H9 (cell line): ENCODE measurements around the gene ERMAP. TPM values are rescaled to one million over a fixed set of nuclear protein-coding genes. Genes with fewer than 3 reads are reported as not detected.

Experiments used
- DNase-seq: peaks from one replicate; pipeline ENCODE4 v3.0.0-alpha.2; 2017
- H2AFZ ChIP-seq: one replicate; pipeline ENCODE4 v1.6.1; 2013; ENCODE audit warnings: mild to moderate bottlenecking, low read length, control low read depth, moderate library complexity
- H2AK5ac ChIP-seq: 2 replicates; pipeline ENCODE4 v1.6.1; 2013; ENCODE audit warnings: low read length, control low read depth, mixed read lengths; ENCODE audit not compliant: insufficient read length
- H2BK120ac ChIP-seq: one replicate; pipeline ENCODE4 v1.6.1; 2013; ENCODE audit warnings: low read depth, mild to moderate bottlenecking, low read length, control low read depth, inconsistent platforms; ENCODE audit not compliant: poor library complexity, severe bottlenecking
- H2BK12ac ChIP-seq: 2 replicates; pipeline ENCODE4 v1.6.1; 2013; ENCODE audit warnings: low read length, control low read depth, mixed read lengths, low read depth; ENCODE audit not compliant: insufficient read length
- H2BK15ac ChIP-seq: 2 replicates; pipeline ENCODE4 v1.6.1; 2013; ENCODE audit warnings: low read depth, low read length, control low read depth
- H2BK20ac ChIP-seq: one replicate; pipeline ENCODE4 v1.6.1; 2013; ENCODE audit warnings: low read depth, mild to moderate bottlenecking, low read length, control low read depth, inconsistent platforms; ENCODE audit not compliant: poor library complexity, severe bottlenecking
- H2BK5ac ChIP-seq: 2 replicates; pipeline ENCODE4 v1.6.1; 2013; ENCODE audit warnings: low read length, control low read depth, mixed read lengths; ENCODE audit not compliant: insufficient read length
- H3K14ac ChIP-seq: 2 replicates; pipeline ENCODE4 v1.6.1; 2013; ENCODE audit warnings: low read length, control low read depth; ENCODE audit not compliant: insufficient read depth
- H3K18ac ChIP-seq: 2 replicates; pipeline ENCODE4 v1.6.1; 2013; ENCODE audit warnings: low read depth, mild to moderate bottlenecking, mixed read lengths, low read length, control low read depth; ENCODE audit not compliant: insufficient read length
- H3K23ac ChIP-seq: 2 replicates; pipeline ENCODE4 v1.6.1; 2013; ENCODE audit warnings: low read length, control low read depth, mixed read lengths, low read depth; ENCODE audit not compliant: insufficient read length
- H3K23me2 ChIP-seq: 2 replicates; pipeline ENCODE4 v1.6.1; 2013; ENCODE audit warnings: low read depth, mild to moderate bottlenecking, mixed read lengths, low read length, control low read depth; ENCODE audit not compliant: insufficient read length, poor library complexity, severe bottlenecking
- H3K27ac ChIP-seq: 2 replicates; pipeline ENCODE4 v1.5.1; 2013; ENCODE audit warnings: low read length, control low read depth, mixed read lengths, low read depth; ENCODE audit not compliant: insufficient read length
- H3K27me3 ChIP-seq: 2 replicates; pipeline ENCODE4 v1.6.1; 2013; ENCODE audit warnings: low read length, control low read depth, inconsistent platforms; ENCODE audit not compliant: insufficient read depth
- H3K4ac ChIP-seq: 2 replicates; pipeline ENCODE4 v1.6.1; 2013; ENCODE audit warnings: low read depth, mild to moderate bottlenecking, control low read depth, inconsistent platforms, low read length, moderate library complexity
- H3K4me1 ChIP-seq: 2 replicates; pipeline ENCODE4 v1.6.1; 2013; ENCODE audit warnings: low read length, control low read depth, inconsistent platforms; ENCODE audit not compliant: insufficient read depth
- H3K4me2 ChIP-seq: 2 replicates; pipeline ENCODE4 v1.6.1; 2013; ENCODE audit warnings: low read length, control low read depth, mixed read lengths; ENCODE audit not compliant: insufficient read length, insufficient read depth
- H3K56ac ChIP-seq: 2 replicates; pipeline ENCODE4 v1.6.1; 2013; ENCODE audit warnings: low read depth, mild to moderate bottlenecking, mixed read lengths, low read length, control low read depth; ENCODE audit not compliant: insufficient read length
- H3K79me1 ChIP-seq: 2 replicates; pipeline ENCODE4 v1.6.1; 2013; ENCODE audit warnings: low read depth, mild to moderate bottlenecking, moderate library complexity, low read length, control low read depth, inconsistent platforms; ENCODE audit not compliant: insufficient read depth, poor library complexity, severe bottlenecking
- H3K79me2 ChIP-seq: 2 replicates; pipeline ENCODE4 v1.6.1; 2013; ENCODE audit warnings: low read length, control low read depth, inconsistent platforms; ENCODE audit not compliant: insufficient read depth
- H3K9ac ChIP-seq: 2 replicates; pipeline ENCODE4 v1.6.1; 2013; ENCODE audit warnings: low read length, control low read depth, mixed read lengths; ENCODE audit not compliant: insufficient read length; ENCODE audit errors: extremely low read depth
- H3K9me3 ChIP-seq: one replicate; pipeline ENCODE4 v1.6.1; 2013; ENCODE audit warnings: low read depth, low read length, inconsistent platforms; ENCODE audit not compliant: control insufficient read depth
- H3T11ph ChIP-seq: one replicate; pipeline ENCODE4 v1.6.1; 2013; ENCODE audit warnings: mild to moderate bottlenecking, low read length, control low read depth, inconsistent platforms
- H4K20me1 ChIP-seq: one replicate; pipeline ENCODE4 v1.6.1; 2013; ENCODE audit not compliant: control insufficient read depth, insufficient read length, insufficient read depth
- H4K5ac ChIP-seq: 2 replicates; pipeline ENCODE4 v1.6.1; 2013; ENCODE audit warnings: low read depth, mild to moderate bottlenecking, mixed read lengths, low read length, control low read depth; ENCODE audit not compliant: insufficient read length
- H4K8ac ChIP-seq: replicated peaks from 2 replicates; pipeline ENCODE4 v1.6.1; 2013; ENCODE audit warnings: low read length, control low read depth, mixed read lengths, low read depth; ENCODE audit not compliant: insufficient read length
- H4K91ac ChIP-seq: 2 replicates; pipeline ENCODE4 v1.6.1; 2013; ENCODE audit warnings: low read depth, mild to moderate bottlenecking, moderate library complexity, mixed read lengths, low read length, control low read depth; ENCODE audit not compliant: insufficient read length
- H3K27ac Mint-ChIP-seq, 3 experiments: 2 replicates in 2 of 3; 3 replicates in 1 of 3; pipeline ENCODE4 v1.8.0; 2020 to 2021; ENCODE audit warnings: mixed read lengths in 3 of 3, mild to moderate bottlenecking in 1 of 3, moderate library complexity in 1 of 3
- H3K27me3 Mint-ChIP-seq: 2 replicates; pipeline ENCODE4 v1.8.0; 2021; ENCODE audit warnings: low read depth, mild to moderate bottlenecking, moderate library complexity, mixed read lengths
- H3K36me3 Mint-ChIP-seq, 3 experiments: 2 replicates in 2 of 3; 3 replicates in 1 of 3; pipeline ENCODE4 v1.8.0; 2020 to 2021; ENCODE audit warnings: low read depth in 3 of 3, mixed read lengths in 3 of 3; ENCODE audit not compliant: insufficient read depth in 1 of 3
- H3K4me1 Mint-ChIP-seq, 2 experiments: 2 replicates each; pipeline ENCODE4 v1.8.0; 2020; ENCODE audit warnings: mixed read lengths in 2 of 2
- H3K4me3 Mint-ChIP-seq, 2 experiments: 2 replicates in 1 of 2; 3 replicates in 1 of 2; pipeline ENCODE4 v1.8.0; 2020 to 2021; ENCODE audit warnings: mild to moderate bottlenecking in 2 of 2, mixed read lengths in 2 of 2, moderate library complexity in 1 of 2
- H3K9me3 Mint-ChIP-seq, 2 experiments: 2 replicates in 1 of 2; 3 replicates in 1 of 2; pipeline ENCODE4 v1.8.0; 2020; ENCODE audit warnings: mild to moderate bottlenecking in 2 of 2, mixed read lengths in 2 of 2, moderate library complexity in 1 of 2
- total RNA-seq: library from RNA; stranded (reverse); gene quantifications from 2 replicates; pipeline ENCODE4 v1.2.1, GENCODE V29; 2021
- TF ChIP-seq, protein P1 (sequence below): fragments of 200-600 bp; sonication (generic); conservative IDR thresholded peaks from 3 replicates; pipeline ENCODE4 v1.8.0; 2021; ENCODE audit warnings: antibody characterized with exemption, mild to moderate bottlenecking

Gene ERMAP
- total RNA-seq, 1 experiment from 2014 or later, result 4.5 TPM

- Histone ChIP-seq H3K18ac (no peak overlapping the region), H3K27me3 (no peaks in the 10 kb centered on the region), H4K8ac (no peak overlapping the region), H3K9me3 (no peaks in the 10 kb centered on the region), H3K4me2 (no peak overlapping the region), H3K56ac (no peak overlapping the region), H4K91ac (no peak overlapping the region), H2AFZ (no peak overlapping the region), H2BK12ac (no peak overlapping the region), H3T11ph (no peak overlapping the region), H2BK120ac (no peak overlapping the region), H4K20me1 (no peaks in the 10 kb centered on the region), H2BK5ac (no peak overlapping the region), H2BK20ac (no peak overlapping the region), H3K9ac (no peak overlapping the region), H3K79me1 (no peaks in the 10 kb centered on the region), H3K23me2 (no peaks in the 10 kb centered on the region), H3K14ac (no peak overlapping the region), H3K4ac (no peak overlapping the region), H3K27ac (no peak overlapping the region), H3K79me2 (no peaks in the 10 kb centered on the region), H4K5ac (no peak overlapping the region), H2BK15ac (no peak overlapping the region), H2AK5ac (no peak overlapping the region), H3K23ac (no peak overlapping the region), H3K4me1 (no peaks in the 10 kb centered on the region)
- TF ChIP-seq, protein P1, sequence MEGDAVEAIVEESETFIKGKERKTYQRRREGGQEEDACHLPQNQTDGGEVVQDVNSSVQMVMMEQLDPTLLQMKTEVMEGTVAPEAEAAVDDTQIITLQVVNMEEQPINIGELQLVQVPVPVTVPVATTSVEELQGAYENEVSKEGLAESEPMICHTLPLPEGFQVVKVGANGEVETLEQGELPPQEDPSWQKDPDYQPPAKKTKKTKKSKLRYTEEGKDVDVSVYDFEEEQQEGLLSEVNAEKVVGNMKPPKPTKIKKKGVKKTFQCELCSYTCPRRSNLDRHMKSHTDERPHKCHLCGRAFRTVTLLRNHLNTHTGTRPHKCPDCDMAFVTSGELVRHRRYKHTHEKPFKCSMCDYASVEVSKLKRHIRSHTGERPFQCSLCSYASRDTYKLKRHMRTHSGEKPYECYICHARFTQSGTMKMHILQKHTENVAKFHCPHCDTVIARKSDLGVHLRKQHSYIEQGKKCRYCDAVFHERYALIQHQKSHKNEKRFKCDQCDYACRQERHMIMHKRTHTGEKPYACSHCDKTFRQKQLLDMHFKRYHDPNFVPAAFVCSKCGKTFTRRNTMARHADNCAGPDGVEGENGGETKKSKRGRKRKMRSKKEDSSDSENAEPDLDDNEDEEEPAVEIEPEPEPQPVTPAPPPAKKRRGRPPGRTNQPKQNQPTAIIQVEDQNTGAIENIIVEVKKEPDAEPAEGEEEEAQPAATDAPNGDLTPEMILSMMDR, result no peak
- peaks cover 23 to 26% of the 10 kb centered on the region in 2 experiments for H3K9me3 Mint-ChIP-seq
- no peak for DNase-seq
- H3K4me3 Mint-ChIP-seq, result no peak overlapping the region
- H3K4me1 Mint-ChIP-seq, result no peaks in the 10 kb centered on the region
- no peak overlapping the region for H3K27ac Mint-ChIP-seq
- peaks cover 15 to 25% (median 21%) of the 10 kb centered on the region in 3 experiments for H3K36me3 Mint-ChIP-seq
- H3K27me3 Mint-ChIP-seq, result peaks cover 19% of the 10 kb centered on the region
Observed at GRCh38 chr1:42861014-42861399, 44.1 kb downstream of the ERMAP start.
